OCI-LY3 (cell line): ENCODE results near the gene HIBCH.

Experiments used
- EZH2phosphoT487 ChIP-seq: fragments of 200-600 bp; shearing (Covaris generic); IDR thresholded peaks from 2 replicates; pipeline ENCODE4 v1.6.1; 2018; ENCODE audit warnings: antibody characterized with exemption, mixed run types, low read depth
- TF ChIP-seq, protein P1 (sequence below): fragments of 200-600, 300-600 bp; sonication (generic); IDR thresholded peaks from 2 replicates; pipeline ENCODE4 v1.5.1; 2014; ENCODE audit warnings: antibody characterized with exemption, low read length, low read depth

DNA sequence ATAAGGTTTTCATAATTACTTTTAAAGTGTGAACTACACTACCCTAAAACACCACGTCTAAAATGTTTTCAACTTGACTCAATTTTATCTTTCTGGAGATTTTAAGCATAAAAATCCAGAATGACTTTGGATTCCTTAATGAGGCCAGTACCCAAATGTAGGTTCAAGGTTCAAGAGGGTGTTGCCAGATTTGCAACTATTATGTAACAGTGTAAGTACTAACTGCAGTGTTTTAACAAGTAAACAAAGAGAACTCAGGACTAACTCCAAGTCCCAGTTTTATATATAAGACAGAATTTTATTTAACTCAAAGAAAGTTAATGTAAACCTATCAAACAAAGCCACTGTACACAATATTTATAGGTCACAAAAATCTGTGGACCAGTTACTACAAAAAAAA is 5.7 kb downstream of the HIBCH start:
- TF ChIP-seq, protein P1, sequence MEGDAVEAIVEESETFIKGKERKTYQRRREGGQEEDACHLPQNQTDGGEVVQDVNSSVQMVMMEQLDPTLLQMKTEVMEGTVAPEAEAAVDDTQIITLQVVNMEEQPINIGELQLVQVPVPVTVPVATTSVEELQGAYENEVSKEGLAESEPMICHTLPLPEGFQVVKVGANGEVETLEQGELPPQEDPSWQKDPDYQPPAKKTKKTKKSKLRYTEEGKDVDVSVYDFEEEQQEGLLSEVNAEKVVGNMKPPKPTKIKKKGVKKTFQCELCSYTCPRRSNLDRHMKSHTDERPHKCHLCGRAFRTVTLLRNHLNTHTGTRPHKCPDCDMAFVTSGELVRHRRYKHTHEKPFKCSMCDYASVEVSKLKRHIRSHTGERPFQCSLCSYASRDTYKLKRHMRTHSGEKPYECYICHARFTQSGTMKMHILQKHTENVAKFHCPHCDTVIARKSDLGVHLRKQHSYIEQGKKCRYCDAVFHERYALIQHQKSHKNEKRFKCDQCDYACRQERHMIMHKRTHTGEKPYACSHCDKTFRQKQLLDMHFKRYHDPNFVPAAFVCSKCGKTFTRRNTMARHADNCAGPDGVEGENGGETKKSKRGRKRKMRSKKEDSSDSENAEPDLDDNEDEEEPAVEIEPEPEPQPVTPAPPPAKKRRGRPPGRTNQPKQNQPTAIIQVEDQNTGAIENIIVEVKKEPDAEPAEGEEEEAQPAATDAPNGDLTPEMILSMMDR = no peak
- TF ChIP-seq EZH2phosphoT487 = no peak
